NCI-H510A treated with DMSO at 0.1 percent for 48 hours (cell line): ENCODE measurements around the gene UNC93A.

Source experiments
- DNase-seq: peaks from one replicate; lab custom pipeline; 2025; lab: John Stamatoyannopoulos, UW

Gene UNC93A

DNA sequence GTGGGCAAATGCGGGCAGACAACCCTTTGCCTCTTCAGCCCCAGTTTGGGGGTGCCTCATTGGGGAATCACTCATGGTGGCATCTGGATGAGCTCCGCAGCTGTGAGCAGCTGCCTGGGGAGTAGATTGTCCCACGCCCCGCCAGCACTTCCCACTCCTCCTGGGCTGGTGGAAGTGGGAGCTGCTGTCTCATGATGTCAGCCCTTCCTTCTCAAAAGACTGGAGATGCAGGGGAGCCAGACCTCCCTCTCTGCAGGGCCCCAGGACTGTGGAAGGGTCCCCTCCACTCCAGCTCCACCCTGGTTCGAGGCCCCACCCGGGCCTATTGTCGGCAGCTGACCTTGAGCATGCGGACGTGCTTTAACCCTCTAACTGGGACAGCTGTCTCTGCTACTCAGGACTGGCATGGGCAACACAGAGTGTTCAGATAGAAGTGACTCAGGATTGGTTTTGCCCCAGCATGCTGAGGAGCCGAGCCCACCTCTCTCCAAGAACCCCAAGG is 2.0 kb downstream of the UNC93A start:
- no peak for DNase-seq

DNA sequence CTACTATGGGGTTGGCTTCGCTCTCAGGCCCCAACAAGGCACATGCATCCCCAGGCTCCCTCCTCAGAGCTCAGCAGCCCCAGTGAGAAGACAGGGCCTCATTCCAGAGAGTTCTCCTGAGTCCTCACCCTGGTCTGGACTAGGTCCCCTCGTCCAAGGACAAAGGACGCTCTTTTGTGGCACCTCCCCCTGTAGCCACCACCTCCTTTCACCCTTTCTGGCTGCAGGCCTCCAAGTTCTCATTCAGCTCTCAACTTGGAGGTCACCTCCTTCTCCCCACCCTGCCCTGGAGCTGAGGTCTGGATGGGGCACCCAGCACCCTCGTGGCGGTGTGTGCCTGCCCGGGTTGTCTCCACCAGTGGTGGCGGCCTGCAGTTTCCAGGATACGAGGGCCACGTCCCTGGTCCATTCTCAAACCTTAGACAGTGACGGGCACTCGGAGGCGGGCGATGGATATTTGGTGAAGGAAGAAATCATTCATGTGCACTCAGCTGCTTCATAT is 2.5 kb downstream of the UNC93A start:
- no peak for DNase-seq

DNA sequence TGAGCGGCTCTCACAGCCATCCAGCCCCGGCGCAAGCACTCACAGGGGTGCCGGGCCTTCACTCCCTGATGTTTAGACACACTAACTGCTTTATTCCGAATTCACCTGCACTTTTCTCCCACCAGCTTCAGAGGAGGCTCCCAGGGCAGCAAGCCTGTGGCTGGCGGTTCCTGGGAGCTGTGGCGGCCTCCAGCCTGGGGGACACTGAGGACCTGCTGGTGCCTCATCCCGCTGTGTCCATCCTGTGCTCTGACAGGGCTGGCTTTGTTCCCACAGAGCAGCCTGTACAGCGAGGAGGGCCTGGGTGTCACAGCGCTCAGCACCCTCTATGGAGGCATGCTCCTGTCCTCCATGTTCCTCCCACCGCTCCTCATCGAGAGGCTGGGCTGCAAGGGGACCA is 3.1 kb downstream of the UNC93A start:
- no peak for DNase-seq

DNA sequence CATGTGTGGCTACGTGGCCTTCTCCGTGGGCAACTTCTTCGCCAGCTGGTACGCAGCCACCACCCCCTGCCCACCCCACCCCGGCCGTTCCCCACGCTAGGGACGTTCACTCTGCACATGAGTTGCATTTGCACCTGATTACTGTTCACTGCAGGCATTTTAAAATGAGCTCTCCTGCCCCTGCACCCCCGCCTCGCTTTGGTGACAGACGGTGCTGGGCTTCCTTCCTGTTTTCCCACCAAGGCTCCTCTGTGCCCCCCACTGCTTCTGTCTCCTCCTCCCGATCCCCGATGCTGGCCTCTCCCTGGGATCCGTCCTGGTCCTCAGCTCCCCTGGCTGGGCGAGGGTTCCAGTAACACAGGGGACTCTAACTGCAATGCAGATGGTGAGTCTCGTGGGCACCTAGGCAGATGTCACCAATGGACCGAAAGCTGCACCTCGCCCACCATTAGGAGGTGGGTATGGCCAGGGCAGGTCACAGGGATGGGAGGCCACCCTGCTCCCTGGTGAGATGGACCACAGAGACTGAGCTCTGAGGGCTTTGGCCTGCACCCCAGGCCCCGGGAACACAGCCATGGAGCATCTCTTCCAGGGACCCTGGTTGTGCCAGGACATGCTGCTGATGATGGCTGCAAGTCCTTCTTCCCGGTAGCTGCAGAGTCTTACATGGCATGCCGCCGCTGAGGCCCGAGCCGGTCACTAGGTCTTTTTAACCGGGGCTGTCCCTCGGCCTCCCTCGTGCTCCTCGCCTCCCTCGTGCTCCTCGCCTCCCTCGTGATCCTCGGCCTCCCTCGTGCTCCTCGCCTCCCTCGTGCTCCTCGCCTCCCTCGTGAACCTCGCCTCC is 3.8 kb downstream of the UNC93A start:
- DNase-seq = no peak

DNA sequence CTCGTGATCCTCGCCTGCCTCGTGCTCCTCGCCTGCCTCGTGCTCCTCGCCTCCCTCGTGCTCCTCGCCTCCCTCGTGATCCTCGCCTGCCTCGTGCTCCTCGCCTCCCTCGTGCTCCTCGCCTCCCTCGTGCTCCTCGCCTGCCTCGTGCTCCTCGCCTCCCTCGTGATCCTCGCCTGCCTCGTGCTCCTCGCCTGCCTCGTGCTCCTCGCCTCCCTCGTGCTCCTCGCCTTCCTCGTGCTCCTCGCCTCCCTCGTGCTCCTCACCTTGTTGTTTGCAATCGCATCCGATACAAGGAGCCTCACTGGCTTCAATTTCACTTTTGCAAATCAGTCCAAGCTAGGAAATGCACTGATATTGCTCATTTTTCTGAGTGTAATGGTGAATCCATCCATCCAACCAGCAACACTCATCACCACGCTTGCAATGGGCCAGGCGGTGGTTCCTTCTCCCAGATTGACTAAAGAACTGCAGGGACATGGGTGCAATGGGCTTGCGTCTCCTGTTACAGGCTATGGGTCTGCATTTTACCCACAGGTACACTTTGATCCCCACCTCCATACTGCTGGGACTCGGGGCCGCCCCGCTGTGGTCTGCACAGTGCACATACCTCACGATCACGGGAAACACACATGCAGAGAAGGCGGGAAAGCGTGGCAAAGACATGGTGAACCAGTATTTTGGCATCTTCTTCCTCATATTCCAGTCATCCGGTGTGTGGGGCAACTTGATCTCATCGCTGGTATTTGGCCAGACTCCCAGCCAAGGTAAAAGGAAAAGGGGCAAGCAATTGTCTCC is 4.6 kb downstream of the UNC93A start:
- no peak for DNase-seq

DNA sequence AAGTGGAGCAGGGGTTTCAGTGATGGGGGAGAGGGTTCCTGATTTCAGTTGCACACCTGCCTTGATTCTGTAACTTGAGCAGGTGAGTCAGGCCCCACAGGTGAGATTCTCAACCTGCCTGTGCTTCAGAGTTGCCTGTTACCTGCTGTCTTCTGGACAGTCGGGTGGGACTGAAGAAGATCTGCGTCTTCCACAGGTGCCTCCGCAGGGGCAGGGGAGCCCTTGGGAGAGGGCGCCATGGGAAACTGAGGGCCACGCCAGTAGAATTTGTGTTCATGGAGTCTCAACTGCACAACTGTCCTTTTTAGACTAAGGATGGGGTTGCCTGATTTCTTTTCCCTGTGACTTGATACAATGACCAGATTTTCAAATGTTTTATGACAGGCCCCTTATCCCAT is 5.2 kb downstream of the UNC93A start:
- no peak for DNase-seq

DNA sequence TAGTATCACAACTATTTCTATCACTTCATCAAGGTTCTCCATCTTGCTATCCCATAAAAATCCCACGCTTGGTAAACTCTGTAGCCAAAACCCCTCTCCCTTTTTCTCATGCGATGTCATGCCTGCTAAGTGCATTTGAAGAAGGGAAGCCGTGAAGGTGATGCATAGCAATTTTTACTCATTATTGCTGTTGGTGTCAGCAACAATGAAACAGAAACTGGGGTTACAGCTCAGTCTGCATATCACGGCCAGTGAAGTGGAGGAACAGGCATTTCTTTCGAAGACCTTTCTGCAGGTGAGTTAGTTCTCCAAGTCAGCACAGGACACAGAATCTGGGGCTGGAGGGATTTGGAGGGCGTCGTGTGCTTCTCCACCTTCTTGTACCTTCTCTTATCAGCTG is 5.8 kb downstream of the UNC93A start:
- DNase-seq = no peak

DNA sequence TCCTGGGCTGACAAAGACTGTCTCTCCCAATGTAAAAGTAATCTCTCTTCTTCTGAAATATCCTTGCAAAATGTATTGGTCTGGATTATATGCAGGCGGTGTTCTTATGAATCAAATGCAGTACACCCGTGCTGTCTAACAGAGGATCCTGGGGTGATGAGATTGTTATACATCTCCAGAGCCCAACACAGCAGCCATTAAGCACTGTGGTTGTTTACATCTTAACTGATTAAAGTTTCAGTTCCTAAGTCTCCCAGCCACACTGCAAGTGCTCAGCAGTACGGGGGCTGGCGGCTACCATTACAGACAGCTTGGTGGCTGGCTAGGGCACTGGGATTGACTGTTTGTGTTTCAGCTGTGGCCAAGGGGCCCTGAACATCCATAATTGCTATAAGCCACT is 7.0 kb downstream of the UNC93A start:
- no peak for DNase-seq

DNA sequence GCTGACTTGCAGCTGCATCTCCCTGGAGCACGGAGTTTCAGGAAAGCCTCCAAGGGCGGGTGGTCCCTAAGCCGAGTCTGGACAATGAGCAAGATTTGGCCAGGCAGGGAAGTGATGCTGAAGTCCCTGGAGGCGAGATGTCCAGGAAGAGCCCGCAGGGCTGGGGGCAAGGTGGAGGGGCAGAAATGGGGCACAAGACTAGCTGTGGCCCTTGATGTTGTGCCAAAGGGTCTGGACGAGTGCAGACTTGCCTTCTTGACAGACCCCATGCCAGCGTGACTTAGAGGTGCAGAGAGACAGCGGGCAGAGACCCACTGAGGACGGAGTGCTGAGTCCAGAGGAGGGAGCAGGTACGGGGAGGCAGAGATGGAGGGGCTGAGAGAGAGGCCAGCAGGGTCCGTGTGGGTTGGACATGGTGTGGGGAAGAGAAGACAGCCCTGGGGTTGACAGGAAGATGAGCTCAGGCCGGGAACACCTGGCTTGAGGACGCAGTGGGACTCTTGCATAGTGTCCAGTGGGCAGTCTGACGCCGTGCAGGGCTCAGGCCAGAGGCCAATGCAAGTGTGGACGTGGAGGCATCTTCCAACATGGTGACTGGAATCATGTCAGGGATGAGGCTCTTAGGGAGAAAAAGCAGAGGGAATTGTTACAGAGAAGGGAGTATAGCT is 8.7 kb downstream of the UNC93A start:
- DNase-seq = no peak

DNA sequence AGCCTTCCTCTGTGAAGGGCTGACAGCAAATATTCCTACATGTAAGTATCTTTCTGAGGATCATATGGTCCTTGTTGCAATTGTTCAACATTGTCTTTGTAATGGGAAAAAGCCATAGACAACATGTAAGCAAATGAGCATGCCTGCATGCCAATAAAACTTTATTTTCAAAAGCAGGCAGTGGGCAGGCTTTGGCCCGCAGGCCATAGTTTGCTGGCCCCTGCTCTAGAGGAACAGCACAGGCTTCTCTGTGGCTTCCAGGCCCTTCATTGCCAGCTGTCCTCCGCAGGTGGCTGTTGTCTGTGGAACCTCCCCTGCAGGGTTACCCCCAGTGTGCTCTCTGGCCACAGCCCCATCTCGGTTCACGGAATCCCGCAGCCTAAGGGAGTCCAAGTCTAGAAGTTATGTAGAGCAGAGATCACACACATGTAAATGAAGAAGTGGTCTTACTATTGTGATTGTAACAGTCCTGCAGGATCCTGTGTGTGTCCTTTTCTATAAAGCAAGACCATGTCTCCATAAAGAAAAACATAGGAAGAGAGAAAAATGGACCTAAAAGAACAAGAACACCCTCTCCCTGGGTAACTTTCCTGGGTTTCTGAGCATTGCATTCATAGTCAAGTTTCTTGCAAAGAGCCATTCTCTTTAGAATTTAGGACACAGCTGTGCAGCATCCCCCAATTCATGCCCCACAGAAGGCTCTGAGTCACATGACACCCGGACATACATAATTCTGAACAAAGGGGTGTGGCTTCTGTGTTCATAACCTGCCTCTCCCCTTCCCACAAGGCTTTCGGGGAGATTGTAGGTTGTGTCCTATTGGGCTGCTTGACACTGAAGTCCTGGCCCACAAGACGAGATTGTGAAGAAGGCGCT is 10.0 kb downstream of the UNC93A start:
- DNase-seq = no peak

DNA sequence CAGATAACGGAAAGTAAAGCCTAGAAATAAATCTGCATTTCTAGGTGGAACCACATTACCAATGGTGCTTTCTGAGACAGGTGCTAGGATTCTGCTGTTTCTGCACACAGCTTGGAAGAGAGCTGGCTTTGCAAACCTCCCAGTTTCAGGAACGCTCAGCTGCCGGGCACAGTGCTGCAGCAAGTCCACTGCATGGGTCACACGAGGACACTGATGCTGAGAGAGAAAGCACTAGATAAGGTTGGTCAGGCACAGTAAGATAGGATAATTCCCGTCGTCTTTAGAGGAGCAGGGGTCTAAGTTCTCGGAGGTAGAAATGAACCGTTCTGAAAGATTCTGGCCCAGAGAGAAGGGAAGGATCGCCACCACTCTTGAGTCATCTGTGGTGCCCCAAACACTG is 11.0 kb downstream of the UNC93A start:
- no peak for DNase-seq

DNA sequence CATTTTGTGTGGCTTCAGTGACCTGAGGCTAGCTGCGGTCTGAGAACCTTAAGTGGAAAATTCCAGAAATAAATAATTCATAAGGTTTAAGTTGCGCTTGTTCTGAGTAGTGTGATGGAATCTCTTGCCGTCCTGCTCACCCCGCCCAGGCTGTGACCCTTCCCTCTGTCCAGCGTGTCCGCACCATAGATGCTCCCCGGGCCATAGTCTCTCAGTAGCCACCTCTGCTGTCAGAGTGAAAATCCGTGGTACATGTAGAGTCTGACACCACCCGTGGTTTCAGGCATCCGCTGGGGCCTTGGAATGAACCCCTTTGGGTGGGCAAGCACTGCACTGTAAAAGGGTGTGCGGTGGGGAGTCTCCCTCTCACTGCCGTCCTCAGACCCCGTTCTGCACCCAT is 11.7 kb downstream of the UNC93A start:
- DNase-seq = no peak

DNA sequence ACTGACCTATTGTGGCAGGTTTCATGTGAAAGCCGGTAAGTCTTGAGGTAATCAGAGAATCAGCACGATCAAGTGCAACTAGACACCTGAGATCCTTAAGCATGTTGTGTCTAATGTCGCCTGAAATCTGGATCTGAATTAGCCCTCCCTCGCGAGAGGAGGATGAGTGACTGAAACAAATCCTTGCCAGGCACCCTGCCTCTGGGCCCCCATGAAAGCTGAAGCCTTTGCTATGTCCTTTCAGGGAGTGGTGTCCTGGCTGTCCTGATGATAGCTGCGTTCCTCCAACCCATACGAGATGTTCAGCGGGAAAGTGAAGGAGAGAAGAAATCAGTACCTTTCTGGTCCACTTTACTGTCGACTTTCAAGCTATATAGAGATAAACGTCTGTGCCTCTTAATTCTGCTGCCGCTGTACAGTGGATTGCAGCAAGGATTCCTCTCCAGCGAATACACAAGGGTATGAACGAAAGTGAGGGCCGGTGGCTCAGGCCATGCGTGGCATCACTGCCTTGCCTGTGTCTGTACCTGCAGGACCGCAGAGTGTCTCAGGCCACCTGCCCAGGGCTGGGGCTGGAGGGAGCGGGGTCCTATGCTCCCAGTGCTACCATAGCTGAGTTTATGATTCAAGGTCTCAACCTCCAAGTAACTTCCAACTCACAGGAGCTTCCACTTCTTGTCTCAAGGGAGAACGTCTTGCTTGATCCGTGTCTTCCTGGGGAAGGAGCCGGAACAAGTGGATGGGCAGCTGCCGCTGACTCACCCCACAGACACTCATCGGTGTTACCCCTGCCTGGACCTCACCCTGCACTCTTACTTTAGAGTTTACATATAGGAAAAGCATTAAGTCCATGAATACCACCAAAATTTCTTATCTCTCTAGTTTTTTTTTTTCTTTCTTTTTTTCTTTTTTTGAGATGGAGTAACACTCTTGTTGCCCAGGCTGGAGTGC is 12.8 kb downstream of the UNC93A start:
- no peak for DNase-seq

DNA sequence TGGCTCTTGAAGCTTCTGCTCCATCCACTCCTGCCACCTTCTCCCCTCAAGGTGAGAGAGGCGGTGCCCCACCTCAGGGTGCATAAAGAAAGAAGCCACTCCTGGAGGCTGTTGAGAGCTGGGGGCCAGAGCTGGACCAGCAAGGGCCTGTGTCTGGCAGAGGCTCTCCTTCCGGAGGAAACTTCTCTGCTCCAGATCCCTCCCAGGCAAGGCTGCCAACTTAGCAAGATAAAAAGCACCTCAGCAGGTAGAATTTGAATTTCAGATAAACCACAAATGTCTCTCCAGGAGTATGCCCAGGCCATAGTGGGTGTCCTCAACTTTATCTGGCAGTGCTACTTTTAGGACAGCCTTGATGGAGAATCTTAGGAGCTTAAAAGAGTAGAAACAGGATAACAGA is 13.8 kb downstream of the UNC93A start:
- no peak for DNase-seq

DNA sequence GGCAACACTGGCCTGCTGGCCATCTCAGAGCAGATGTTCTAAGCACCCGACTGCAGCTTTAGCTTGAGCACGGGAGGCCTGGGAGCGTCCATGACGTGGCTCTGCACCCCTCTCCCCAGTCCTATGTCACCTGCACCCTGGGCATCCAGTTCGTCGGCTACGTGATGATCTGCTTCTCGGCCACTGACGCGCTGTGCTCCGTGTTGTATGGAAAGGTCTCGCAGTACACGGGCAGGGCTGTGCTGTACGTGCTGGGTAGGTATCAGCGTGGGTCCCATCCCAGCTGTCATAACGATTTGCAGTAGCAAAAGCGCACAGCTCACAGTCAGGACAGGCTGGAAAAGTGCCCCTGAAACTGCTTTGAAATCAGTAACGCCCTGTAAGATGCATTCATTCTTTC is 14.7 kb downstream of the UNC93A start:
- no peak for DNase-seq

DNA sequence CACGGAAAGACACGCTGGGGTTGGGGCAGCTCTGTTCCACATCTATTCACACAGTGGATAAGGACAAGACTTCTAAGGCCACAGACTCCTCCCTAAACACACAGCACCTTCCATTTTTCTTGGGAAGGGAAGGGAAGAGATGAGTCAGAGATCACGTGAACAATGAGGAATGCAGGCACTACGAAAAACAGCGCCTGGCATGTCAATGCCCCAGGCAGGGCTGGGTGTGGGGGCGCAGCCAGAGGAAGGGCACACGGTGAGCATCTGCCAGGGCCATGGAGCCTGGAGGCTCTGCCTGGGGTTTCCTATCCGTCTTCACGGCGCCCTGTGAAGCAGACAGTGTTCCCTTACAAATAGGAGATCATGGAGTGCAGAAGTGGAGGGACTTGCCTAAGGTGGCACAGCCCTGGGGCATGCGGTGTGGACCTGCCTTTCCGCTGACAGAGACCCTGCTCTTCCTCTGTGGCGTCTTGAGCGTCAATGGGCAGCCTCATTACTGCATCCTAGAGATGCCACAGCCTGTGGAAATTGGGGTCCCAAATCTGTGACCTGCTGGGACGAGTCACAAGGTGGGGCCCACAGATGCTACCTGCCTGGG is 15.4 kb downstream of the UNC93A start:
- no peak for DNase-seq

DNA sequence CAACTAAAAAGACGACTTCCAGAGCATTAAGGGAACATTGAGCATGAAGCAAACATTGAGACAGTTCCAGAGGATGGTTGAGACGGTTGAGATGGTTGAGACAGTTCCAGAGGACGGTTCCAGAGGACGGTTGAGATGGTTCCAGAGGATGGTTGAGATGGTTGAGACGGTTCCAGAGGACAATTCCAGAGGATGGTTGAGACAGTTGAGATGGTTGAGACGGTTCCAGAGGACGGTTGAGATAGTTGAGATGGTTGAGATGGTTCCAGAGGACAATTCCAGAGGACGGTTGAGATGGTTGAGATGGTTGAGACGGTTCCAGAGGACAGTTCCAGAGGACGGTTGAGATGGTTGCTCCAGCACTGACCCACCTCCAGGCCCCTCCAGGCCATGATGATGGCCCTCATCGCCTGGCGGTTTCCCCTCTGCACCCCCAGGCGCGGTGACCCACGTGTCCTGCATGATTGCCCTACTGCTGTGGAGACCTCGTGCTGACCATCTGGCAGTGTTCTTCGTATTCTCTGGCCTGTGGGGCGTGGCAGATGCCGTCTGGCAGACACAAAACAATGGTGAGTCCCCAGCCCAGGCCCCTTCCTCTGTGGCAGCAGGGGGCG is 16.3 kb downstream of the UNC93A start:
- DNase-seq = no peak

DNA sequence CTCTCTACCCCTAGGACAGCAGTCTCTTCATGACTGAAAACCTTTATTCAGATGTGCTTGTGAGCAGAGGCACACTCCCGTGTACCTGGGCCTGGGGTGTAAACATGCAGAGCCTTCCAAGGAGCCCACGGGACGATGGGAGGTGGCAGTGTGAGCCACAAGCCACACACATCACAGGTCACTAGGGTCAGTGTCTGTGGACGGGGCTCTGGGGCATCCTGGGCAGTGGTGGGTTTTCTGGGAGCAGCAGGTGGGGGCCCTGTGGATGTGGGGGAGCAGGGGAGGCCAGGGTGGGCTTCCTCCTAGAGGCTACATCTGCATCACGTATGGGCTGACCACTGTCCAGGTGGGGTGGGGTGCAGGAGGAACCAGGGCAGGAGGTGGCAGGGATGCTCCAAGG is 17.1 kb downstream of the UNC93A start:
- no peak for DNase-seq
